H1 (cell line): ENCODE data around the gene UBE3B. TPM values are rescaled to one million over a fixed set of nuclear protein-coding genes. Genes with fewer than 3 reads are reported as not detected.

Experiments used
- CREB1 ChIP-seq: IDR thresholded peaks from 2 replicates; pipeline ENCODE4 v1.6.1; 2012; ENCODE audit warnings: inconsistent platforms
- E2F6 ChIP-seq: IDR thresholded peaks from 2 replicates; pipeline ENCODE4 v1.6.1; 2012; ENCODE audit warnings: inconsistent platforms
- HDAC6 ChIP-seq: IDR thresholded peaks from one replicate; pipeline ENCODE4 v1.7.1; 2012; ENCODE audit warnings: low read depth, mild to moderate bottlenecking, inconsistent platforms, low read length, moderate library complexity
- JUND ChIP-seq: IDR thresholded peaks from 2 replicates; pipeline ENCODE4 v1.6.1; 2011; ENCODE audit warnings: mild to moderate bottlenecking, improper control_type of control experiment, low read length
- POLR2A ChIP-seq, 2 experiments: IDR thresholded peaks; 1 replicate in 1 of 2; 2 replicates in 1 of 2; pipeline ENCODE4 v1.6.1; 2011; ENCODE audit warnings: low read depth in 2 of 2, low read length in 2 of 2, mild to moderate bottlenecking in 2 of 2; ENCODE audit errors: control extremely low read depth in 1 of 2
- RAD21 ChIP-seq, 2 experiments: IDR thresholded peaks in 1 of 2; conservative IDR thresholded peaks in 1 of 2; 2 replicates each; pipeline ENCODE4 v1.6.1; 2011; ENCODE audit warnings: low read depth in 2 of 2, low read length in 2 of 2, improper control_type of control experiment in 1 of 2, inconsistent platforms in 1 of 2, mild to moderate bottlenecking in 1 of 2, moderate library complexity in 1 of 2
- RXRA ChIP-seq: IDR thresholded peaks from 2 replicates; pipeline ENCODE4 v1.6.1; 2011; ENCODE audit warnings: low read depth, mild to moderate bottlenecking, low read length, moderate library complexity; ENCODE audit not compliant: insufficient read depth
- SAP30 ChIP-seq: fragments of 300-600 bp; sonication (generic); IDR thresholded peaks from 2 replicates; pipeline ENCODE4 v1.7.1; 2012; ENCODE audit warnings: low read length, moderate library complexity, mild to moderate bottlenecking, inconsistent platforms; ENCODE audit not compliant: insufficient read depth, insufficient replicate concordance
- SIN3A ChIP-seq, 2 experiments: IDR thresholded peaks in 1 of 2; conservative IDR thresholded peaks in 1 of 2; 2 replicates each; pipeline ENCODE4 v1.6.1; 2011 to 2012; ENCODE audit warnings: low read length in 2 of 2, improper control_type of control experiment in 1 of 2, low read depth in 1 of 2, mild to moderate bottlenecking in 1 of 2
- SP1 ChIP-seq: IDR thresholded peaks from 2 replicates; pipeline ENCODE4 v1.6.1; 2011; ENCODE audit warnings: low read depth, low read length
- SP4 ChIP-seq: IDR thresholded peaks from 2 replicates; pipeline ENCODE4 v1.6.1; 2012; ENCODE audit warnings: low read length, inconsistent platforms
- TAF7 ChIP-seq: optimal IDR thresholded peaks from 2 replicates; pipeline ENCODE3; 2011; ENCODE audit warnings: low read depth, mild to moderate bottlenecking, inconsistent platforms, low read length, moderate library complexity, borderline replicate concordance
- polyA plus RNA-seq, 7 experiments: library from polyadenylated mRNA; depleted of rRNA in 3 of 7; stranded (reverse) in 5 of 7; unstranded in 2 of 7; fragments of >200 nt in 5 of 7; fragments of 200-250 nt in 2 of 7; gene quantifications; 1 replicate in 5 of 7; 2 replicates in 1 of 7; 4 replicates in 1 of 7; pipeline versions ENCODE4 v1.2.1 to v1.2.3, GENCODE V29; 2011 to 2013; ENCODE audit warnings: missing spikeins in 2 of 7, mixed read lengths in 2 of 7
- total RNA-seq: library from RNA; stranded (reverse); fragmentation: NEBNext Ultra II Directional; extraction: Animal tissue kit (Norgen Biotek cat#: 25700); gene quantifications from 2 replicates; pipeline ENCODE4 v1.2.1, GENCODE V29; 2021

Gene UBE3B
- total and polyA plus RNA-seq, 2 of the 8 experiments (the other 6 are each of a cell fraction or from before 2014, with no cell fraction given), result 14.0 to 21.1 TPM

- TF ChIP-seq TAF7 (peak; percentile 97), POLR2A (IDR thresholded peaks at IDR 0.05; ENCODE audit: control extremely low read depth in 1 of 2, low read depth in 2 of 2, low read length in 2 of 2) (peak; percentile 23 to 72), JUND (no peak), SP4 (peak; percentile 73; the same call in 1 of the 2 replicates), HDAC6 (no peak), SAP30 (no peak), E2F6 (peak; percentile 43), RXRA (no peak), SP1 (no peak), SIN3A (conservative IDR thresholded peaks at IDR 0.05 in 1 of 2, IDR thresholded peaks at IDR 0.05 in 1 of 2; ENCODE audit: low read depth in 1 of 2, low read length in 2 of 2) (peak; percentile 36 to 45; a peak in 1 of 4 replicates), CREB1 (peak; percentile 32; the same call in 1 of the 2 replicates), RAD21 (IDR thresholded peaks at IDR 0.05 in 1 of 2, conservative IDR thresholded peaks at IDR 0.05 in 1 of 2; ENCODE audit: low read depth in 2 of 2, low read length in 2 of 2) (no peak; a peak in 2 of 4 replicates)
These were observed at the start of gene UBE3B, which contains the start of gene KCTD10 (continued) for GRCh38 chr12:109477185-109477962.
